CD4-positive, CD25-positive, alpha-beta regulatory T cell (primary cell): ENCODE results near the gene PICK1. TPM values are rescaled to one million over a fixed set of nuclear protein-coding genes. Genes with fewer than 3 reads are reported as not detected.

ENCODE experiments used
- ATAC-seq, 2 donors: fragments of 150-1000 bp; cut with Tn5 transposase; one replicate each; pipeline ENCODE4 v1.10.0; 2021; ENCODE audit warnings: low read depth in 2 of 2, moderate number of reproducible peaks in 2 of 2, moderate library complexity in 1 of 2
- DNase-seq, 3 donors: peaks; one replicate each; pipeline versions ENCODE4 v3.0.0 to v3.0.0-alpha.2; 2012 to 2022; ENCODE audit warnings: mixed read lengths in 1 of 3
- H3K27ac ChIP-seq: one replicate; pipeline ENCODE4 v1.7.0; 2013; ENCODE audit warnings: mild to moderate bottlenecking, low read length; ENCODE audit not compliant: insufficient read depth, poor library complexity, severe bottlenecking
- H3K27me3 ChIP-seq: one replicate; pipeline ENCODE4 v1.7.0; 2013; ENCODE audit warnings: low read length; ENCODE audit not compliant: control insufficient read depth, insufficient read depth
- H3K36me3 ChIP-seq: one replicate; pipeline ENCODE4 v1.7.0; 2013; ENCODE audit warnings: mild to moderate bottlenecking, low read length, moderate library complexity; ENCODE audit not compliant: control insufficient read depth, insufficient read depth
- H3K4me1 ChIP-seq: 2 replicates; pipeline ENCODE4 v1.7.0; 2013; ENCODE audit warnings: mild to moderate bottlenecking, low read length; ENCODE audit not compliant: insufficient read depth, control insufficient read depth, poor library complexity, severe bottlenecking
- H3K4me3 ChIP-seq: one replicate; pipeline ENCODE4 v1.7.0; 2013; ENCODE audit warnings: low read depth, mild to moderate bottlenecking, low read length, moderate library complexity
- H3K9me3 ChIP-seq, 2 experiments: 1 replicate in 1 of 2; 2 replicates in 1 of 2; pipeline ENCODE4 v1.7.0; 2013; ENCODE audit warnings: low read length in 2 of 2, mild to moderate bottlenecking in 1 of 2, moderate library complexity in 1 of 2; ENCODE audit not compliant: control insufficient read depth in 2 of 2
- H3K27ac Mint-ChIP-seq, 3 donors: one replicate each; pipeline ENCODE4 v1.8.0; 2020 to 2022; ENCODE audit warnings: mild to moderate bottlenecking in 3 of 3, mixed read lengths in 3 of 3, moderate library complexity in 2 of 3
- H3K27me3 Mint-ChIP-seq: one replicate; pipeline ENCODE4 v1.8.0; 2022; ENCODE audit warnings: mild to moderate bottlenecking, mixed read lengths
- H3K36me3 Mint-ChIP-seq: one replicate; pipeline ENCODE4 v1.8.0; 2020; ENCODE audit warnings: mixed read lengths
- H3K4me1 Mint-ChIP-seq, 4 donors: one replicate each; pipeline ENCODE4 v1.8.0; 2020 to 2022; ENCODE audit warnings: mixed read lengths in 4 of 4, mild to moderate bottlenecking in 1 of 4
- H3K4me3 Mint-ChIP-seq, 4 donors: one replicate each; pipeline ENCODE4 v1.8.0; 2020 to 2022; ENCODE audit warnings: mild to moderate bottlenecking in 4 of 4, mixed read lengths in 4 of 4, moderate library complexity in 3 of 4
- H3K9me3 Mint-ChIP-seq, 7 donors: one replicate each; pipeline ENCODE4 v1.8.0; 2020 to 2022; ENCODE audit warnings: mixed read lengths in 7 of 7, mild to moderate bottlenecking in 3 of 7, moderate library complexity in 2 of 7
- polyA plus RNA-seq, 4 donors: library from polyadenylated mRNA; unstranded; fragments of 300-500 nt; fragmentation: Illumina TruSeq; gene quantifications; one replicate each; pipeline ENCODE4 v1.2.3, GENCODE V29; 2021
- total RNA-seq: library from RNA; stranded (reverse); gene quantifications from one replicate; pipeline ENCODE4 v1.2.3, GENCODE V29; 2022

PICK1 gene
- total and polyA plus RNA-seq, 5 donors from 2014 or later = 4.5 to 23.0 (median 7.0) TPM

GRCh38 chr22:38085056-38085455 is 27.9 kb downstream of the PICK1 start:
- DNase-seq = no peak
- Histone ChIP-seq H3K4me1 (peaks cover 17% of the 10 kb centered on the region), H3K36me3 (no peaks in the 10 kb centered on the region), H3K27me3 (no peaks in the 10 kb centered on the region), H3K27ac (no peak overlapping the region), H3K9me3 (no peaks in the 10 kb centered on the region), H3K4me3 (no peak overlapping the region)
- peaks cover 5% of the 10 kb centered on the region for H3K36me3 Mint-ChIP-seq
- peaks cover 16% of the 10 kb centered on the region for H3K27me3 Mint-ChIP-seq
- no peak for ATAC-seq
- peaks cover 0 to 4% (median 0%) of the 10 kb centered on the region in 7 donors for H3K9me3 Mint-ChIP-seq
- no peak overlapping the region for H3K27ac Mint-ChIP-seq
- H3K4me3 Mint-ChIP-seq = no peak overlapping the region
- H3K4me1 Mint-ChIP-seq = peaks cover 0 to 9% (median 0%) of the 10 kb centered on the region in 4 donors

- peaks cover 19% of the 10 kb centered on the region for H3K27me3 Mint-ChIP-seq
- peaks cover 17% of the 10 kb centered on the region for H3K4me1 ChIP-seq
- no peak overlapping the region for H3K4me3 Mint-ChIP-seq
- H3K27ac Mint-ChIP-seq = no peak overlapping the region
- H3K9me3 Mint-ChIP-seq = peaks cover 0 to 4% (median 0%) of the 10 kb centered on the region in 7 donors
- ATAC-seq = no peak
- H3K4me3 ChIP-seq = no peak overlapping the region
- no peak overlapping the region for H3K27ac ChIP-seq
- H3K36me3 ChIP-seq = no peaks in the 10 kb centered on the region
- no peaks in the 10 kb centered on the region for H3K9me3 ChIP-seq
- no peak for DNase-seq
- peaks cover 0 to 9% (median 0%) of the 10 kb centered on the region in 4 donors for H3K4me1 Mint-ChIP-seq
- no peaks in the 10 kb centered on the region for H3K27me3 ChIP-seq
- peaks cover 8% of the 10 kb centered on the region for H3K36me3 Mint-ChIP-seq
Observed at GRCh38 chr22:38085501-38085900, 28.3 kb downstream of the PICK1 start.

GRCh38 chr22:38086001-38086845 is 29.0 kb downstream of the PICK1 start:
- DNase-seq = no peak
- Histone ChIP-seq H3K4me3 (no peak overlapping the region), H3K9me3 (no peaks in the 10 kb centered on the region), H3K4me1 (peaks cover 16% of the 10 kb centered on the region), H3K36me3 (no peaks in the 10 kb centered on the region), H3K27ac (no peak overlapping the region), H3K27me3 (no peaks in the 10 kb centered on the region)
- Mint-ChIP-seq H3K4me3 (no peak overlapping the region), H3K4me1 (peaks cover 0 to 9% (median 0%) of the 10 kb centered on the region in 4 donors), H3K9me3 (peaks cover 0 to 4% (median 0%) of the 10 kb centered on the region in 7 donors), H3K36me3 (peaks cover 11% of the 10 kb centered on the region), H3K27me3 (peaks cover 22% of the 10 kb centered on the region), H3K27ac (no peak overlapping the region)
- no peak for ATAC-seq

GRCh38 chr22:38086942-38087341 is 29.7 kb downstream of the PICK1 start:
- Mint-ChIP-seq H3K27me3 (peaks cover 22% of the 10 kb centered on the region), H3K36me3 (peaks cover 11% of the 10 kb centered on the region), H3K4me1 (peaks cover 0 to 7% (median 0%) of the 10 kb centered on the region in 4 donors), H3K27ac (no peak overlapping the region), H3K9me3 (peaks cover 0 to 4% (median 0%) of the 10 kb centered on the region in 7 donors), H3K4me3 (no peak overlapping the region)
- Histone ChIP-seq H3K27me3 (no peaks in the 10 kb centered on the region), H3K36me3 (no peaks in the 10 kb centered on the region), H3K27ac (no peak overlapping the region), H3K9me3 (no peaks in the 10 kb centered on the region), H3K4me3 (no peak overlapping the region), H3K4me1 (peaks cover 9% of the 10 kb centered on the region)
- DNase-seq (no peak), ATAC-seq (no peak)

GRCh38 chr22:38087855-38088254 is 30.7 kb downstream of the PICK1 start:
- Mint-ChIP-seq H3K27me3 (peaks cover 18% of the 10 kb centered on the region), H3K27ac (no peak overlapping the region), H3K36me3 (peaks cover 14% of the 10 kb centered on the region), H3K4me1 (peaks cover 0 to 5% (median 0%) of the 10 kb centered on the region in 4 donors), H3K4me3 (no peak overlapping the region), H3K9me3 (peaks cover 0 to 4% (median 0%) of the 10 kb centered on the region in 7 donors)
- peaks cover under 1% of the 10 kb centered on the region for H3K4me1 ChIP-seq
- no peak overlapping the region for H3K4me3 ChIP-seq
- no peaks in the 10 kb centered on the region for H3K9me3 ChIP-seq
- no peak overlapping the region for H3K27ac ChIP-seq
- ATAC-seq = no peak
- H3K27me3 ChIP-seq = no peaks in the 10 kb centered on the region
- H3K36me3 ChIP-seq = no peaks in the 10 kb centered on the region
- DNase-seq = no peak

GRCh38 chr22:38088629-38089473 is 31.6 kb downstream of the PICK1 start:
- no peak for ATAC-seq
- no peaks in the 10 kb centered on the region for H3K9me3 ChIP-seq
- H3K9me3 Mint-ChIP-seq = peaks cover 0 to 4% (median 0%) of the 10 kb centered on the region in 7 donors
- no peak for DNase-seq
- H3K4me1 ChIP-seq = no peaks in the 10 kb centered on the region
- H3K4me3 Mint-ChIP-seq = no peak overlapping the region
- no peaks in the 10 kb centered on the region for H3K27me3 ChIP-seq
- H3K27me3 Mint-ChIP-seq = peaks cover 14% of the 10 kb centered on the region
- H3K4me3 ChIP-seq = no peak overlapping the region
- H3K27ac ChIP-seq = no peak overlapping the region
- peaks cover 15% of the 10 kb centered on the region for H3K36me3 Mint-ChIP-seq
- no peak overlapping the region for H3K27ac Mint-ChIP-seq
- H3K36me3 ChIP-seq = no peaks in the 10 kb centered on the region
- H3K4me1 Mint-ChIP-seq = peaks cover 0 to 3% (median 0%) of the 10 kb centered on the region in 4 donors

GRCh38 chr22:38089474-38089851 is 32.3 kb downstream of the PICK1 start:
- Mint-ChIP-seq H3K36me3 (peaks cover 20% of the 10 kb centered on the region), H3K27ac (no peak overlapping the region), H3K4me3 (no peak overlapping the region), H3K27me3 (peaks cover 14% of the 10 kb centered on the region), H3K4me1 (peaks cover 0 to 3% (median 0%) of the 10 kb centered on the region in 4 donors), H3K9me3 (peaks cover 0 to 4% (median 0%) of the 10 kb centered on the region in 7 donors)
- ATAC-seq (no peak), DNase-seq (no peak)
- no peak overlapping the region for H3K4me3 ChIP-seq
- H3K27ac ChIP-seq = no peak overlapping the region
- no peaks in the 10 kb centered on the region for H3K4me1 ChIP-seq
- H3K9me3 ChIP-seq = no peaks in the 10 kb centered on the region
- H3K27me3 ChIP-seq = no peaks in the 10 kb centered on the region
- H3K36me3 ChIP-seq = no peaks in the 10 kb centered on the region
